ENCODE measurements around the gene TFDP3.

The TFDP3 gene

DNA sequence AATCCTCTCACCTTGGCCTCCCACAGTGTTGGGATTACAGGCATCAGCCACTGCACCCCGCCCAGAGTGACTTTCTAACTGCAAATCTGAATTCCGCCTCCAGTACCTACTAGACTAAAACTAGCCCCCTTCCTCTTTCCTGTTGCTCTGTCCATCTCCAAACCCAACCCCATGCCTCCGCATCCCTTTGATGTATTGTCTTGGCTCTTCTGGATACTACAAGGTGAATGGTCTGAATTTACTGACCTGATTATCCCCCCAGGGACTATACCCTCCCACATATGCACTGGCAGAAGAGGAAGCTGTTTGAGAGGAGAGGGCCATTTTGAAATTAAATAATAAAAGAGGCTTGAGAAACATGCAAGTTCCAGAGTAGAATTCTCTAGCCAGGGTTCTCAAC is 17.7 kb upstream of the TFDP3 start:
- no peaks in the 10 kb centered on the region for H3K4me1 ChIP-seq (ENCODE audit: control insufficient read depth, insufficient read depth, low read length)
- H3K27me3 ChIP-seq (ENCODE audit: control insufficient read depth, insufficient read depth, low read length): peaks cover 73% of the 10 kb centered on the region
- H3K9ac ChIP-seq (ENCODE audit: low read depth, low read length): no peak overlapping the region
- H3K36me3 ChIP-seq (ENCODE audit: control insufficient read depth, insufficient read depth, low read length): no peaks in the 10 kb centered on the region
- H3K27ac ChIP-seq (ENCODE audit: low read depth, low read length): no peak overlapping the region
- H3K4me3 ChIP-seq (ENCODE audit: low read depth, low read length): no peak overlapping the region
- no peaks in the 10 kb centered on the region for H3K9me3 ChIP-seq (ENCODE audit: control insufficient read depth, insufficient read depth, low read length)

DNA sequence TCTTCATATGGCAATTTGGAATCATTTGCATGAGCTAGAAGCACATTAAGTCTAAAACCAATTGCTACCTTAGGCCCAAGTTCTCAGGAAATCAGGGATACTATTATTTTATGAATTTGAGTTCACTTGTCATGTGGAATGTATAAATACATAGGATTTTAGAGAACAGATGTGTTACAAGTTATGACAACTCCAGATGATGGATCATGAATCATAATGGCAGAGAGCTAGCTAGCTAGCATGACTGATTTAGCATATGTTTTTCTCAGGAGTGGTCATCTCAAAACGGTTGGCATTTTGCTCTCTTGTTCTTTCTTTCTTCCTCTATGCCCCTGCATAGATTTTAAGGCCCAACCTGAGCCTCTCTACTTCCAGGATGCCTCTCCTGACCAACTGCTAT is 14.2 kb upstream of the TFDP3 start:
- no peak overlapping the region for H3K27ac ChIP-seq (ENCODE audit: low read depth, low read length)
- H3K9me3 ChIP-seq (ENCODE audit: control insufficient read depth, insufficient read depth, low read length): no peaks in the 10 kb centered on the region
- no peaks in the 10 kb centered on the region for H3K4me1 ChIP-seq (ENCODE audit: control insufficient read depth, insufficient read depth, low read length)
- H3K27me3 ChIP-seq (ENCODE audit: control insufficient read depth, insufficient read depth, low read length): peaks cover 55% of the 10 kb centered on the region
- H3K36me3 ChIP-seq (ENCODE audit: control insufficient read depth, insufficient read depth, low read length): no peaks in the 10 kb centered on the region
- no peak overlapping the region for H3K4me3 ChIP-seq (ENCODE audit: low read depth, low read length)
- H3K9ac ChIP-seq (ENCODE audit: low read depth, low read length): no peak overlapping the region

DNA sequence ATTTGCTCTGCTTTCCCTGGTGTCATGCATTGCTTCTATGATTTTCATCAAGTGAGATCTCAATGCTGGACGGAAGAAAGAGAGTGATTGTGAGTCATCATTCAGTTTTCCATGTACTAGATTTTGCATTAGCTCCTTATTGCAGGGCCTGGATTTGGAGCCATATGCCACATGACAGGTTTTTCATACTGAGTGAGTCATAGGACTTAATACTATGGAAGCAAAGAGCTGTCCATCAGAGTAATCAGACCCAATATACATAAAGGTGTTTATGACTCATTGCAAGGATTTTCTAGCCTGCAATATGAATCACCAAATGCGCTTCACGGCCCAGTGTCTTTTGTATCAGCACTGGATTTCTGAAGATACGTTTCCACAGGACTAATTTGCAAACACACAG is 11.2 kb upstream of the TFDP3 start:
- Histone ChIP-seq H3K4me3 (ENCODE audit: low read depth, low read length) (no peak overlapping the region), H3K9me3 (ENCODE audit: control insufficient read depth, insufficient read depth, low read length) (no peaks in the 10 kb centered on the region), H3K4me1 (ENCODE audit: control insufficient read depth, insufficient read depth, low read length) (no peaks in the 10 kb centered on the region), H3K27me3 (ENCODE audit: control insufficient read depth, insufficient read depth, low read length) (peaks cover 25% of the 10 kb centered on the region), H3K9ac (ENCODE audit: low read depth, low read length) (no peak overlapping the region), H3K27ac (ENCODE audit: low read depth, low read length) (no peak overlapping the region), H3K36me3 (ENCODE audit: control insufficient read depth, insufficient read depth, low read length) (no peaks in the 10 kb centered on the region)

DNA sequence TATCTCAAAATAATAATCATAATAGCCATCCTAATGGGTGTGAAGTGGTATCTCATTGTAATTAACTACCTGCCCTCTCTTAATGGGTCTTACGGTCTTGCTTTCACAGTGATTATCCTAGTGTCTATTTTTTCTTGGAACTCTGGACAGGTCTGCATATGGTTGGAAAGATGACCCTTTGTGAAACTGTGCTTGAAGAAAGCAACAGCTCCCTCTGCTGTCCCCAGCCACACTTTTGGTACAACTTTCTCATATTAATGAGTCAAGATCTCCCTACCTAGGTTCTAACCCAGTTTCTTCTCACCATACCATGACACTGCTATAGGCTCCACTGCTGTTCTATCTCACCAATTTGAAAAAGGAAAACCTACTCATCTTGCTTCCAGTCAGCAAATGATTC is 2.4 kb downstream of the TFDP3 start:
- Histone ChIP-seq H3K27ac (ENCODE audit: low read depth, low read length) (no peak overlapping the region), H3K27me3 (ENCODE audit: control insufficient read depth, insufficient read depth, low read length) (0 out of 2 replicates have a peak, but pooled peaks cover 2% of the 10 kb centered on the region), H3K4me3 (ENCODE audit: low read depth, low read length) (no peak overlapping the region), H3K9ac (ENCODE audit: low read depth, low read length) (no peak overlapping the region), H3K9me3 (ENCODE audit: control insufficient read depth, insufficient read depth, low read length) (no peaks in the 10 kb centered on the region), H3K36me3 (ENCODE audit: control insufficient read depth, insufficient read depth, low read length) (no peaks in the 10 kb centered on the region), H3K4me1 (ENCODE audit: control insufficient read depth, insufficient read depth, low read length) (peaks cover 5% of the 10 kb centered on the region)

DNA sequence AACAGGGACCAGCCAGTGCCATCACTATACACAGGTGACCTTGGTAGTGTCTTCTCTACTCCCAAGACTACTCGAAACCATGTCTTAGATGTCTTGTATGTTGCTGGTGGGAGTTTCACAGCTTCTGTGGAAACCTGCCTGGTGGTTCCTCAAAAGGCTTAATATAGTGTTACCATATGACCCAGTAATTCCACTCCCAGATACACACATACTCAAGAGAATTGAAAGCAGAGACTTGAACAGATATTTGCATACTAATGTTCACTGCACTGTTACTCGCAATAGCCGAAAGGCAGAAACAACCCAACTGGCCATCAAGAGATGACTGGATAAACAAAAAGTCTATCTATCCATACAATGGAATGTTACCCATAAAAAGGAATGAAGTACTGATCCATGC is 3.1 kb downstream of the TFDP3 start:
- H3K9me3 ChIP-seq (ENCODE audit: control insufficient read depth, insufficient read depth, low read length): no peaks in the 10 kb centered on the region
- H3K36me3 ChIP-seq (ENCODE audit: control insufficient read depth, insufficient read depth, low read length): no peaks in the 10 kb centered on the region
- peaks cover 5% of the 10 kb centered on the region for H3K4me1 ChIP-seq (ENCODE audit: control insufficient read depth, insufficient read depth, low read length)
- no peak overlapping the region for H3K9ac ChIP-seq (ENCODE audit: low read depth, low read length)
- H3K27me3 ChIP-seq (ENCODE audit: control insufficient read depth, insufficient read depth, low read length): 0 out of 2 replicates have a peak, but pooled peaks cover 2% of the 10 kb centered on the region
- no peak overlapping the region for H3K27ac ChIP-seq (ENCODE audit: low read depth, low read length)
- no peak overlapping the region for H3K4me3 ChIP-seq (ENCODE audit: low read depth, low read length)

DNA sequence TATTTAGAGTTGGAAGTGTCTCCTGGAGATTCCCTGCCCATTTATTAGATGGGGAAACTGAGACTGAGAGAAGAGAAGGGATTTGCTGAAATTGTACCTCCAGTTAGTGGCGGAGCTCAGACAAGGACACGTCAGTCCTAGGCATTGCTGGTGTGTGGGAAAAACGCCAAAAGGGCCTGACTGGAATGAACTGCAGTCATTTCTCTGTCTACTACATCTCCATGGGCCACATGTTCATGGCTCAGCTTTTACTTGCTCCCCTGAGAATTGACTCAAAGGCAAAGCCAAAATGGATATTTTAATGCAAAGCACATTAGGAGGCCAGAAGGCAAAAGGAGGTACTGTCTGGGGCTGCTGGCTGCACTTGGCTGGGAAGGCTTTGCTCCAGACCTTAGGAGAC is 3.9 kb downstream of the TFDP3 start:
- no peak overlapping the region for H3K4me3 ChIP-seq (ENCODE audit: low read depth, low read length)
- H3K27ac ChIP-seq (ENCODE audit: low read depth, low read length): no peak overlapping the region
- no peaks in the 10 kb centered on the region for H3K9me3 ChIP-seq (ENCODE audit: control insufficient read depth, insufficient read depth, low read length)
- peaks cover 5% of the 10 kb centered on the region for H3K4me1 ChIP-seq (ENCODE audit: control insufficient read depth, insufficient read depth, low read length)
- no peaks in the 10 kb centered on the region for H3K36me3 ChIP-seq (ENCODE audit: control insufficient read depth, insufficient read depth, low read length)
- no peak overlapping the region for H3K9ac ChIP-seq (ENCODE audit: low read depth, low read length)
- 0 out of 2 replicates have a peak, but pooled peaks cover 2% of the 10 kb centered on the region for H3K27me3 ChIP-seq (ENCODE audit: control insufficient read depth, insufficient read depth, low read length)

DNA sequence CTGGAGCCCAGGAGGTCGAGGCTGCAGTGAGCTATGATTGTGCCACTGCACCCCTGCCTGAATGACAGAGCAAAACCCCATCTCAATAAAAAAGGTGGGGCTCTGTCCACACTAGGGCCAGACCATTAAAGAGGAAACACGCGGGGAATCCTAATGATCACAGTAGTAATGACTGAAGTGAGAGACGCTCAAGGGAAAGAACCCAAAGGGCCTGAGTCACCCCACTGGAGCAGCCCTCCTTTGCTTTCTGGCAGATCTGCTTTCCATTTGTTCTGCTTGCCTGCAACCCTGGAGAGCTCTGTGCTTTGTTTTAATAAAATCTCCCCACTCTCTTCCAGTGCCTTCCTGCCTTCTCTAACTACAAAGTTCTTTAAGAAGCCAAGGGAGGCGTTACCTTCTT is 5.0 kb downstream of the TFDP3 start:
- Histone ChIP-seq H3K9ac (ENCODE audit: low read depth, low read length) (no peak overlapping the region), H3K4me1 (ENCODE audit: control insufficient read depth, insufficient read depth, low read length) (peaks cover 5% of the 10 kb centered on the region), H3K27me3 (ENCODE audit: control insufficient read depth, insufficient read depth, low read length) (peaks cover 2% of the 10 kb centered on the region; the same call in 1 of the 2 replicates), H3K9me3 (ENCODE audit: control insufficient read depth, insufficient read depth, low read length) (no peaks in the 10 kb centered on the region), H3K27ac (ENCODE audit: low read depth, low read length) (no peak overlapping the region), H3K4me3 (ENCODE audit: low read depth, low read length) (no peak overlapping the region), H3K36me3 (ENCODE audit: control insufficient read depth, insufficient read depth, low read length) (no peaks in the 10 kb centered on the region)

DNA sequence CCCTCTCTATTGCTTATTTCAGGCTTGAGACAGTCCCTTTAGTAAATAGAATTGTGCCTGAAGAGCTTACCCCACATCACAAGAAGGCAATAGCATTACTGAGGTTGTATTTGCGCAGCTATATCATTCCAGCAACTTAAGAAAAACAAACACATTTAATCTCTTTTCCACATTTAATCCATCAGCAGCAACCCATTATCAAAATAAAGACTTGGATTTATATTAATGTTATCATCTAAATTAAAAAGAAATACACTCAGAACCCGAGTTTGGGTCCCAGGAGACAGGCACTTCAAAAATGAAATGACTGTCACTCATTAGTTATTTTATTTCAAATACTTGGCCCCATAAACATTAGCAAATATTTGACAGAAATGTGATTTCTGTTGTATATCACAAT is 10.4 kb downstream of the TFDP3 start:
- Histone ChIP-seq H3K9me3 (ENCODE audit: control insufficient read depth, insufficient read depth, low read length) (no peaks in the 10 kb centered on the region), H3K4me1 (ENCODE audit: control insufficient read depth, insufficient read depth, low read length) (no peaks in the 10 kb centered on the region), H3K27me3 (ENCODE audit: control insufficient read depth, insufficient read depth, low read length) (no peaks in the 10 kb centered on the region; the same call in 1 of the 2 replicates)

DNA sequence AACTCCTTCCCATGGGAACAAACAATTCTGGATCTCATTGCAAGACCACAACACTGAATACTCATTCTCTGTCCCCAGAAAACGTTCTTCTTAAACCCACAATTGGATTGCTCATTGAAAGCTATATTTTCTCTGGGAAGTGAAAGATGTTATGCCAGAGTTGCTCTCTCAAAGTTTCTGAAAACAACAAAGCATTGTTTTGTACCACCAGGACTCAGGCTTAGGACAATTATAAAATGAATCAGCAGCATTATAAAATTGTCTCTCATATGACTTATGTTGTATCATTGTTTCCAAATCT is 26.5 kb downstream of the TFDP3 start:
- Histone ChIP-seq H3K4me1 (ENCODE audit: control insufficient read depth, insufficient read depth, low read length) (peaks cover 16% of the 10 kb centered on the region), H3K27ac (ENCODE audit: low read depth, low read length) (no peak overlapping the region), H3K4me3 (ENCODE audit: low read depth, low read length) (no peak overlapping the region), H3K9ac (ENCODE audit: low read depth, low read length) (no peak overlapping the region), H3K27me3 (ENCODE audit: control insufficient read depth, insufficient read depth, low read length) (no peaks in the 10 kb centered on the region), H3K36me3 (ENCODE audit: control insufficient read depth, insufficient read depth, low read length) (no peaks in the 10 kb centered on the region), H3K9me3 (ENCODE audit: control insufficient read depth, insufficient read depth, low read length) (no peaks in the 10 kb centered on the region)

More for the DNA sequence above, 10.4 kb downstream of the TFDP3 start:
- Histone ChIP-seq H3K9ac (ENCODE audit: low read depth, low read length) (no peak overlapping the region), H3K36me3 (ENCODE audit: control insufficient read depth, insufficient read depth, low read length) (no peaks in the 10 kb centered on the region), H3K4me3 (ENCODE audit: low read depth, low read length) (no peak overlapping the region), H3K27ac (ENCODE audit: low read depth, low read length) (no peak overlapping the region)

DNA sequence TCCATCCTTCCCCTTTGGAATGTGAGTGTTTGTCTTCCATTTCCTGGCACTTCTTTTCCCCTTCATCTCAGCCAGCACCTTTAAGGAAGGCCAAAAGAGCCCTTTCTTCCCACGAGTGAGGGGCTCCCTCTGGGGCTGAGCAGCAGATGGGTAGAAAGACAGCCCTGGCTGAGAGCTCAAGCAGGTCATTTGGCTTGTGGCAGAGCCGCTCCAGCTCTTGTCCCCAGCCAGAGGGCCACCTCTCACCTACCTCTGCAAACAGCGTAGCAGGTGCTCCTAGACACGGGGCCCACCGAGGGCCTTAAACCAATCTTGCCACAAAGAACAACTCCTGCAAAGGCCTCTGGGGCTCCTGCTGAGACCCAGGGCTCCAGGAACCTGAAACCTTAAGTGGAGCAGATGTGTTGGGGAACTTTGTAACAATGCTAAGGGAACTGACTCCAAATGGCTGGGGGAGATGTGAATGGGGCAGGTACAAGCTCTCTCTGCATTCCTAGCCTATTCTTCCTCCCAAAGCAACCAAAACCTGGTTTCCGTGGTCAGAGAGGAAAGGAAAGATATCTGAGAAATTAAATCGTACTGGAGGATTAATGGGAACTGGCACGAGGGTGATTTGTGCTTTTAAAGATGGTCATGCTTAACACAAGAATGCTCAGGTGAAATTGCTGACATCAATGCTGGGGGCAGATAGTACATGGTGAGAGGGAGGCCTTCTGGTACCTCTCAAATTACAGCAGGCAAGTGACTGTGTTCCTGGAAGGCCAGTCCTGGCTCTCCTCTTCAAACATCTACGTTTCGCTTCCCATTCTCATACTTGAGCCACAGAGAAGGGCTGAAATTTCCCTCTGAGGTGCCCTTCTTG is 27.0 kb downstream of the TFDP3 start:
- Histone ChIP-seq H3K9ac (ENCODE audit: low read depth, low read length) (no peak overlapping the region), H3K4me3 (ENCODE audit: low read depth, low read length) (no peak overlapping the region), H3K4me1 (ENCODE audit: control insufficient read depth, insufficient read depth, low read length) (peaks cover 16% of the 10 kb centered on the region), H3K36me3 (ENCODE audit: control insufficient read depth, insufficient read depth, low read length) (no peaks in the 10 kb centered on the region), H3K9me3 (ENCODE audit: control insufficient read depth, insufficient read depth, low read length) (no peaks in the 10 kb centered on the region), H3K27ac (ENCODE audit: low read depth, low read length) (no peak overlapping the region), H3K27me3 (ENCODE audit: control insufficient read depth, insufficient read depth, low read length) (no peaks in the 10 kb centered on the region)

DNA sequence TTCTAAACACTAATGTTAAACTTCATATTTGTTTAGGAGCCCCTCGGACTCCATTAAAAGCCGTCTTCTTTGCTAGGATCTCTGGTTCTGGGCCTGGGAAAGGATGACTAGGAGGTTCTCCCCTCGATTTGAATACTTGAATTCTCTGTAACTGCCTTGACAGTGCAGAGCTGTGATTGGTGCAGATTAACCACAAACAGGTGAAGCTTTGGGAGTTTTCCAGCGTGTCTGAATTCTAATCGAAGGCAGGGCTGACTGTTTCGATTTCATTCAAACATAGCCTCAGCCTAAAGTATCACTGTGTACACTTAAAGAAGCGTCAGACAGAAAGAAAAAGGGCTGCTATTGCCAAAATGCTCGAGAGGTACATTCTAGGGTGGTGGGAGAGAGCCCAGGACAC is 29.0 kb downstream of the TFDP3 start:
- H3K4me3 ChIP-seq (ENCODE audit: low read depth, low read length): no peak overlapping the region
- no peak overlapping the region for H3K27ac ChIP-seq (ENCODE audit: low read depth, low read length)
- H3K36me3 ChIP-seq (ENCODE audit: control insufficient read depth, insufficient read depth, low read length): no peaks in the 10 kb centered on the region
- no peak overlapping the region for H3K9ac ChIP-seq (ENCODE audit: low read depth, low read length)
- H3K27me3 ChIP-seq (ENCODE audit: control insufficient read depth, insufficient read depth, low read length): no peaks in the 10 kb centered on the region
- peaks cover 16% of the 10 kb centered on the region for H3K4me1 ChIP-seq (ENCODE audit: control insufficient read depth, insufficient read depth, low read length)
- no peaks in the 10 kb centered on the region for H3K9me3 ChIP-seq (ENCODE audit: control insufficient read depth, insufficient read depth, low read length)

All from HUES48 (cell line).